ENCODE measurements around the gene FLAD1. TPM values are rescaled to one million over a fixed set of nuclear protein-coding genes. Genes with fewer than 3 reads are reported as not detected.

Gene FLAD1
- total RNA-seq, 1 experiment from 2014 or later = 97.0 TPM

GRCh38 chr1:155039308-155039669 is 56.1 kb downstream of the FLAD1 start:
- H4K5ac ChIP-seq (ENCODE audit: insufficient read length, low read depth, low read length) = no peak overlapping the region
- H3K27me3 ChIP-seq (ENCODE audit: insufficient read depth, low read length) = no peaks in the 10 kb centered on the region
- H4K91ac ChIP-seq (ENCODE audit: insufficient read length, low read depth, low read length) = no peak overlapping the region
- Mint-ChIP-seq H3K9me3 (no peaks in the 10 kb centered on the region), H3K4me1 (peaks cover 3 to 13% of the 10 kb centered on the region in 2 experiments; a peak in 3 of 4 replicates), H3K4me3 (no peak overlapping the region), H3K27ac (no peak overlapping the region), H3K27me3 (ENCODE audit: low read depth) (peaks cover 45% of the 10 kb centered on the region), H3K36me3 (ENCODE audit: insufficient read depth in 1 of 3, low read depth in 3 of 3) (no peaks in the 10 kb centered on the region)
- H3K79me2 ChIP-seq (ENCODE audit: insufficient read depth, low read length) = no peaks in the 10 kb centered on the region
- H4K8ac ChIP-seq (replicated peaks; ENCODE audit: insufficient read length, low read depth, low read length) = no peak overlapping the region
- WGBS (ENCODE audit: extremely low coverage, insufficient read length, low lambda C conversion rate) = no CpG with 5 or more reads among the region's 4 CpGs
- no peak overlapping the region; the same call in 1 of the 2 replicates for H3K14ac ChIP-seq (ENCODE audit: insufficient read depth, low read length)
- H2BK12ac ChIP-seq (ENCODE audit: insufficient read length, low read depth, low read length) = no peak overlapping the region
- H2BK20ac ChIP-seq (ENCODE audit: low read depth, low read length, poor library complexity, severe bottlenecking) = no peak overlapping the region
- H3K56ac ChIP-seq (ENCODE audit: insufficient read length, low read depth, low read length) = no peak overlapping the region
- no peak overlapping the region for H3K4me2 ChIP-seq (ENCODE audit: insufficient read depth, insufficient read length, low read length)
- H3K4me1 ChIP-seq (ENCODE audit: insufficient read depth, low read length) = no peaks in the 10 kb centered on the region
- TF ChIP-seq CTCF (conservative IDR thresholded peaks at IDR 0.05) = no peak
- no peak overlapping the region for H2AFZ ChIP-seq (ENCODE audit: low read length)
- no peak overlapping the region for H3K18ac ChIP-seq (ENCODE audit: insufficient read length, low read depth, low read length)
- DNase-seq = no peak
- H3K4ac ChIP-seq (ENCODE audit: low read depth, low read length) = no peak overlapping the region
- H3T11ph ChIP-seq (ENCODE audit: low read length) = no peak overlapping the region
- no peaks in the 10 kb centered on the region for H3K23me2 ChIP-seq (ENCODE audit: insufficient read length, low read depth, low read length, poor library complexity, severe bottlenecking)
- H2BK120ac ChIP-seq (ENCODE audit: low read depth, low read length, poor library complexity, severe bottlenecking) = no peak overlapping the region
- peaks cover 2% of the 10 kb centered on the region for H4K20me1 ChIP-seq (ENCODE audit: control insufficient read depth, insufficient read depth, insufficient read length)
- no peaks in the 10 kb centered on the region for H3K79me1 ChIP-seq (ENCODE audit: insufficient read depth, low read depth, low read length, poor library complexity, severe bottlenecking)
- no peak overlapping the region for H2BK5ac ChIP-seq (ENCODE audit: insufficient read length, low read length)
- no peaks in the 10 kb centered on the region for H3K9me3 ChIP-seq (ENCODE audit: control insufficient read depth, low read depth, low read length)
- H3K9ac ChIP-seq (ENCODE audit: extremely low read depth, insufficient read length, low read length) = no peak overlapping the region
- H2AK5ac ChIP-seq (ENCODE audit: insufficient read length, low read length) = no peak overlapping the region
- no peak overlapping the region for H3K27ac ChIP-seq (ENCODE audit: insufficient read length, low read depth, low read length)
- no peak overlapping the region for H3K23ac ChIP-seq (ENCODE audit: insufficient read length, low read depth, low read length)
- no peak overlapping the region for H2BK15ac ChIP-seq (ENCODE audit: low read depth, low read length)

All from H9 (cell line).